ENCODE results near the gene FGD5.

- no peak for TF ChIP-seq PATZ1 (CRISPR knock-in tag; IDR thresholded peaks at IDR 0.05; ENCODE audit: borderline replicate concordance)
- TF ChIP-seq ZBTB11 (CRISPR knock-in tag; IDR thresholded peaks at IDR 0.05) = no peak
- no peak for TF ChIP-seq CTCF (IDR thresholded peaks at IDR 0.05 in 2 of 3, conservative IDR thresholded peaks at IDR 0.05 in 1 of 3; ENCODE audit: insufficient read depth in 2 of 3, low read depth in 1 of 3, low read length in 3 of 3)
- TF ChIP-seq EP300 (IDR thresholded peaks at IDR 0.05; ENCODE audit: low read length) = no peak
- no peak for TF ChIP-seq ZHX1 (conservative IDR thresholded peaks at IDR 0.05; ENCODE audit: low read length)
- TF ChIP-seq E2F1 (CRISPR knock-in tag; IDR thresholded peaks at IDR 0.05) = no peak
- TF ChIP-seq NR3C1 (CRISPR knock-in tag; IDR thresholded peaks at IDR 0.05) = no peak
- no peak for TF ChIP-seq TCF15 (CRISPR knock-in tag; IDR thresholded peaks at IDR 0.05)
- TF ChIP-seq YBX1 (IDR thresholded peaks at IDR 0.05) = no peak
- TF ChIP-seq ADNP (tag; IDR thresholded peaks at IDR 0.05) = no peak
- no peak for TF ChIP-seq SMAD4 (CRISPR knock-in tag; conservative IDR thresholded peaks at IDR 0.05)
- TF ChIP-seq ELK1 (CRISPR knock-in tag; IDR thresholded peaks at IDR 0.05) = no peak
- TF ChIP-seq POLR2A (conservative IDR thresholded peaks at IDR 0.05) = no peak
- TF ChIP-seq POLR2AphosphoS5 (IDR thresholded peaks at IDR 0.05; ENCODE audit: control insufficient read depth, insufficient read depth, low read depth, low read length) = no peak
Observed at GRCh38 chr3:14806641-14807263, 12.0 kb upstream of the FGD5 start.

Measured in K562 (cell line).